CD4-positive, alpha-beta T cell treated with Interleukin-15 for 1 hour (primary cell): Measurements from ENCODE around the gene ALAD.
"Not testable (repeated sequence)": the region's sequence is repeated elsewhere in the genome, so short reads cannot be mapped to it uniquely, and the experiment has no call there.

ENCODE experiments used
- DNase-seq: peaks from one replicate; pipeline ENCODE4 v3.0.0-alpha.2; 2020

ALAD gene

GRCh38 chr9:113401027-113401792 lies at the start of gene ALAD:
TSS of gene ALAD (minus strand) at chr9:113401284. CDS start at chr9:113393559, 7,725 bp downstream.
- peak; percentile 99 for DNase-seq

- no peak for DNase-seq
Measured at GRCh38 chr9:113449376-113449775, 48.3 kb upstream of the ALAD start.

- no peak for DNase-seq
Measured at GRCh38 chr9:113446323-113446740, 45.2 kb upstream of the ALAD start.

GRCh38 chr9:113444736-113445135 lies 43.7 kb upstream of the ALAD start:
- no peak for DNase-seq

- DNase-seq = not testable (repeated sequence)
Measured at GRCh38 chr9:113437716-113438115, 36.6 kb upstream of the ALAD start.

GRCh38 chr9:113436728-113437515 lies 35.8 kb upstream of the ALAD start:
- DNase-seq = no peak

GRCh38 chr9:113431191-113431590 lies 30.1 kb upstream of the ALAD start:
- DNase-seq = no peak

GRCh38 chr9:113428062-113428615 lies 27.1 kb upstream of the ALAD start:
- no peak for DNase-seq

- no peak for DNase-seq
Measured at GRCh38 chr9:113427629-113428028, 26.5 kb upstream of the ALAD start.

- no peak for DNase-seq
Measured at GRCh38 chr9:113426701-113427100, 25.6 kb upstream of the ALAD start.

GRCh38 chr9:113425072-113425471 lies 24.0 kb upstream of the ALAD start:
- no peak for DNase-seq

- no peak for DNase-seq
Measured at GRCh38 chr9:113421726-113422125, 20.6 kb upstream of the ALAD start.

- DNase-seq = no peak
Measured at GRCh38 chr9:113417370-113417769, 16.3 kb upstream of the ALAD start.

GRCh38 chr9:113416149-113416721 lies 15.2 kb upstream of the ALAD start:
- DNase-seq = peak; percentile 35

- DNase-seq = peak; percentile 93
Measured at GRCh38 chr9:113410207-113410864, 9.3 kb upstream of the ALAD start, which contains the start of the genes C9orf43 and POLE3. TSS of gene C9orf43 (plus strand) at chr9:113410747. CDS start at chr9:113413494, 2,747 bp downstream. TSS of gene POLE3 (minus strand) at chr9:113410675. CDS start at chr9:113410293, 382 bp downstream.

- DNase-seq = no peak
Measured at GRCh38 chr9:113409883-113410206, 8.8 kb upstream of the ALAD start.

GRCh38 chr9:113409481-113409880 lies 8.4 kb upstream of the ALAD start:
- no peak for DNase-seq

GRCh38 chr9:113406873-113407511 lies 5.9 kb upstream of the ALAD start:
- peak; percentile 63 for DNase-seq

- DNase-seq = not testable (repeated sequence)
Measured at GRCh38 chr9:113406353-113406752, 5.3 kb upstream of the ALAD start.

GRCh38 chr9:113403646-113404045 lies 2.6 kb upstream of the ALAD start:
- DNase-seq = no peak

GRCh38 chr9:113399646-113400200 lies 1.4 kb downstream of the ALAD start:
- DNase-seq = no peak

- DNase-seq = no peak
Measured at GRCh38 chr9:113398796-113399195, 2.3 kb downstream of the ALAD start.
